Measurements from ENCODE around the gene OSM. TPM values are rescaled to one million over a fixed set of nuclear protein-coding genes. Genes with fewer than 3 reads are reported as not detected.

The OSM gene
- 0.48 and 1.5 TPM in 2 replicates for total RNA-seq
- polyA plus RNA-seq, result not detected in 2 replicates

DNA sequence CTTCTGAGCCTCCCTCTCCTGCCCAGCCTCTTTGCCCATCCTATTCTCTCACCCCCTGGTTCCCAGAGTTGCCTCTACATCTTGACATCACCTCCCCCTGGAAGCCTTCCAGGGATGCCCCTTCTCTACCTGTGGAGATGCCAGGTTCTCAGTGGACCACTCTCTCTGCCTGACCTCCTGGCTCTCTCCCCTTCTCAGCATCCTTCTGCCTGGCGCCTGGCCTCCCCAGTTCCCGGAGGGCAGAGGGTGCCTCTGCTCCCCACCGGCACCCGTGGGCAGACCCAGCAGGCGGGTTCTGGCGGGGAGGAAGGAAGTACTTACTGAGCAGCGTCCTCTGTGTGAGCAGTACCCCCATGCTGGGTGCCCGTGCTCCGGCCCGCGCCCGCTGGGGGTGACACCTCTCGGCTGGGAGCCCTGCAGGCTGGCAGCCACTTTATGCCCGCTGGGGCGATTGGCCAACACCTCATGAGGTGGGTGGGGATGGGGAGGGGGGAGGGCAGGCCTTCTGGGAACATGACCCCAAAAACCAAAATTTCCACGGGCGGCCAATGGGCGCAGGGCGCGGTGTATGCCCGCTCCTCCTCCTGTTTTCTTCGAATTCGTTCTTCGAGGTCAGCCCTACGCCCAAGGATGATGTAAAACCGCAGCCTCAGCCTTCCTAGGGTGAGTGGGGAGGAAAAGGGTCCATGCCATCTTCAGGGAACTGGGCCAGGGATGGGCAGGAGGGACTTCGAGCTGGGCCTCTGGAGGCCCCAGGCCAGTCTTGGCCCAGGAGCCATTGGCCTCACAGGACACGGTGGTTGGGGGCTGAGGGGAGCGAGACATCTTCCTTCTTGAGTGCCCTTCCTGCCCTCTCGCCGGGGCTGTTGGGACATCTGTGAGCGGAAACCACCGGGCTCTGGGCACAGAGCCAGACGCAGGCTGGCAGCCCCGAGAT lies at the start of gene OSM:
OSM (minus strand) TSS at position 407 of the 937 bp plus-strand sequence; CDS start at position 355, 52 bp downstream.
- H3K4me3 ChIP-seq, result no peak within 1 kb of the TSS
- no peaks in the 10 kb centered on the region for H3K4me1 ChIP-seq (ENCODE audit: insufficient read depth)
- H3K79me2 ChIP-seq, result no peaks in the 10 kb centered on the region
- no peaks in the 10 kb centered on the region for H3K9me3 ChIP-seq (ENCODE audit: low read depth)
- no peaks in the 10 kb centered on the region for H3K36me3 ChIP-seq (replicated peaks; ENCODE audit: insufficient read depth, low read depth)
- H2AFZ ChIP-seq, result no peak within 1 kb of the TSS
- H3K27ac ChIP-seq, result no peak within 1 kb of the TSS
- H3K4me2 ChIP-seq, result no peak within 1 kb of the TSS
- DNase-seq (ENCODE audit: low spot score), result no peak
- H3K9me2 ChIP-seq (replicated peaks; ENCODE audit: insufficient read depth), result no peaks in the 10 kb centered on the region
- 94% methylated on average over 26 of the region's 35 CpGs for WGBS (ENCODE audit: low lambda C conversion rate, missing lambda C conversion rate)
- TF ChIP-seq EZH2phosphoT487 (IDR thresholded peaks at IDR 0.05; ENCODE audit: low read depth, severe bottlenecking, unreplicated experiment) (no peak), EZH2 (IDR thresholded peaks at IDR 0.05; ENCODE audit: borderline replicate concordance) (no peak)
- no peaks in the 10 kb centered on the region for H3K27me3 ChIP-seq
- no peaks in the 10 kb centered on the region for H4K20me1 ChIP-seq (ENCODE audit: insufficient read depth, poor library complexity, severe bottlenecking)

DNA sequence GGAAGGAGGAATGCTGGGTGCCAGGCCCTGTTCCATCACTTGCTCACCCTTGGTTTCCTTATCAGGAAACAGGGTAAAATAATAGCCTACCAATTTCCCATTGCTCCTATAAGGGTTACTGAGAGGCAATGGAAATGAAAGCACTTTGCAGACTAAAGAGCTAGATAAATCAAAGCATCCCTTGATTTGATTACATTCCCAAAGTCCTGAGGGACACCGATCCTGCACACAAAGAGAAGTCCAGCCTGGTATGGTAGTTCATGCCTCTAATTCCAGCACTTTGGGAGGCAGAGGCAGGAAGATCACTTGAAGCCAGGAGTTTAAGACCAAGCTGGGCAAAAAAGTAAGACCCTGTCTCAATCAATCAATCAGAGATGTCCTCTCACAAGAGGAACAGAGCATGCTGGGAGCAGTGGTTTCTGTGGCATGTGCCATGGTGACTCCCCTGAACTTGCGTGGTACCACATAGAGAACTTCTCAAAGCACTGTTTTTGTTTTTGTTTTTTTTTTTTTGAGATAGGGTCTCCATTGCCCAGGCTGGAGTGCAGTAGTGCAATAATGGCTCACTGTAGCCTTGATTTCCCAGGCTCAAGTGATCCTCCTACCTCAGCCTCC lies 49.4 kb upstream of the OSM start:
- TF ChIP-seq, protein P1, sequence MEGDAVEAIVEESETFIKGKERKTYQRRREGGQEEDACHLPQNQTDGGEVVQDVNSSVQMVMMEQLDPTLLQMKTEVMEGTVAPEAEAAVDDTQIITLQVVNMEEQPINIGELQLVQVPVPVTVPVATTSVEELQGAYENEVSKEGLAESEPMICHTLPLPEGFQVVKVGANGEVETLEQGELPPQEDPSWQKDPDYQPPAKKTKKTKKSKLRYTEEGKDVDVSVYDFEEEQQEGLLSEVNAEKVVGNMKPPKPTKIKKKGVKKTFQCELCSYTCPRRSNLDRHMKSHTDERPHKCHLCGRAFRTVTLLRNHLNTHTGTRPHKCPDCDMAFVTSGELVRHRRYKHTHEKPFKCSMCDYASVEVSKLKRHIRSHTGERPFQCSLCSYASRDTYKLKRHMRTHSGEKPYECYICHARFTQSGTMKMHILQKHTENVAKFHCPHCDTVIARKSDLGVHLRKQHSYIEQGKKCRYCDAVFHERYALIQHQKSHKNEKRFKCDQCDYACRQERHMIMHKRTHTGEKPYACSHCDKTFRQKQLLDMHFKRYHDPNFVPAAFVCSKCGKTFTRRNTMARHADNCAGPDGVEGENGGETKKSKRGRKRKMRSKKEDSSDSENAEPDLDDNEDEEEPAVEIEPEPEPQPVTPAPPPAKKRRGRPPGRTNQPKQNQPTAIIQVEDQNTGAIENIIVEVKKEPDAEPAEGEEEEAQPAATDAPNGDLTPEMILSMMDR (IDR thresholded peaks at IDR 0.05; ENCODE audit: poor library complexity), result no peak
- TF ChIP-seq EZH2phosphoT487 (IDR thresholded peaks at IDR 0.05; ENCODE audit: low read depth, severe bottlenecking, unreplicated experiment) (no peak), EZH2 (IDR thresholded peaks at IDR 0.05; ENCODE audit: borderline replicate concordance) (no peak)
- Histone ChIP-seq H3K79me2 (peaks cover 93% of the 10 kb centered on the region), H3K4me2 (no peak overlapping the region), H4K20me1 (ENCODE audit: insufficient read depth, poor library complexity, severe bottlenecking) (peaks cover 46% of the 10 kb centered on the region), H3K36me3 (replicated peaks; ENCODE audit: insufficient read depth, low read depth) (no peaks in the 10 kb centered on the region), H3K4me3 (no peak overlapping the region), H3K9me2 (replicated peaks; ENCODE audit: insufficient read depth) (no peaks in the 10 kb centered on the region), H3K27ac (no peak overlapping the region), H3K9me3 (ENCODE audit: low read depth) (no peaks in the 10 kb centered on the region), H3K4me1 (ENCODE audit: insufficient read depth) (peaks cover 25% of the 10 kb centered on the region), H2AFZ (no peak overlapping the region), H3K27me3 (no peaks in the 10 kb centered on the region)
- DNase-seq (ENCODE audit: low spot score), result no peak
- 96% methylated on average over 2 of the region's 2 CpGs for WGBS (ENCODE audit: low lambda C conversion rate, missing lambda C conversion rate)

DNA sequence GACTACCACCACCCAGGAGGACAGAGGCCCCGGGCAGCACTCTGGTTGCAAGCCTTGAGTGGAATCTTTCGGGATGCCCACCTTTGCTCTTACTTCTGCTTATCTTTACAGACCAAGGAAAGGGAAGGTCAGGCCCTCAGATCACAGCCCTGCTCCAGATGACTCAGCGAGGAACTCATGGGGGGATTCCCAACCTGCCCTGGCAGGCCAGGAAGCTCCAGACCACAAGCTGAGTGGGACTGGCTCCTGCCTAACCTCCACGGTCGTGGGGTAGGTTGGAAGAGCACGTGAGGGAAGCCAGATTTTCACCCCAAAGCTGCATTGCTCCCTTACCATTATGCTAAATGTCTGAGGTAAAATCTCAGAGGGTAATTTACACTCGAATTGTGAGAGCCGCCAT lies 48.3 kb upstream of the OSM start:
- WGBS (ENCODE audit: low lambda C conversion rate, missing lambda C conversion rate), result 74% methylated on average over 8 of the region's 8 CpGs
- peaks cover 35% of the 10 kb centered on the region for H3K4me1 ChIP-seq (ENCODE audit: insufficient read depth)

DNA sequence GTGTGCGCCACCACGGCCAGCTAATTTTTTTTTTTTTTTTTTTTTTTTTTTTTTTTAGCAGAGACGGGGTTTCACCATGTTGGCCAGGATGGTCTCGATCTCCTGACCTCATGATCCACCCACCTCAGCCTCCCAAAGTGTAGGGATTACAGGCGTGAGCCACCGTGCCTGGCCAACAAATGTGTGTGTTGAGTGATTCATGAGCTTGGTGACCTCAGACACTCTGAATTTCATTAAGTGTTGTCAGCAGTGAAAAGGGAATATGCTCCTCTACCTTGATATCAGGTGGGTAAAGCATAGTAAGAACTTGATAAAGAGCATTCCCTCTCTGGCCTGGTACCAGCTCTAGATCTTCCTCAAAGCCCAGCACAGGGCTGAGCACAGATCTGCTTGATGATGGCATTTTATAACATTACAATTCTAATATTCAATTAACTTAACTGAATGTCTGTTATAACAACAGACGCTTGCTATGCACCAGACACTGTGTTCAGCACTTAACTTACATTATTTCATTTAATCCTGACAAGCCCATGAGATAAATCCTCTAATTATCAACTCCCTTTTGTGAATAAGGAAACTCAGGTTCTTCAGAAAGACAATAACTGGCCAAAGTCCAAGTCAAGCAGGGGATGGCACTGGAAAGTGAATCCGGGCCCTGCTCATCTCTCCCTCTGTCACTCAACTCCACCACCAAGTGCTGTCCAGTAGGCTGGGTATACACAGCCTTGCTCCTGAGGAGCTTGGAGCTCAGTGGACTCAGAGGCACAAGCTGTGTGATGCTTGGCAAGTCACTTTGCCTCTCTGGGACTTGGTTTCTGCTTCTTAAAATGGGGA lies 47.1 kb upstream of the OSM start:
- TF ChIP-seq, protein P1 (IDR thresholded peaks at IDR 0.05; ENCODE audit: poor library complexity), result no peak
- no peak for TF ChIP-seq EZH2phosphoT487 (IDR thresholded peaks at IDR 0.05; ENCODE audit: low read depth, severe bottlenecking, unreplicated experiment)
- 86% methylated on average over 5 of the region's 8 CpGs for WGBS (ENCODE audit: low lambda C conversion rate, missing lambda C conversion rate)
- Histone ChIP-seq H4K20me1 (ENCODE audit: insufficient read depth, poor library complexity, severe bottlenecking) (peaks cover 33% of the 10 kb centered on the region), H3K79me2 (peaks cover 88% of the 10 kb centered on the region), H3K4me2 (no peak overlapping the region), H3K36me3 (replicated peaks; ENCODE audit: insufficient read depth, low read depth) (no peaks in the 10 kb centered on the region), H3K9me3 (ENCODE audit: low read depth) (no peaks in the 10 kb centered on the region), H3K27me3 (no peaks in the 10 kb centered on the region), H3K4me3 (no peak overlapping the region), H3K27ac (peak overlapping the region; percentile 41), H3K9me2 (replicated peaks; ENCODE audit: insufficient read depth) (no peaks in the 10 kb centered on the region), H3K4me1 (ENCODE audit: insufficient read depth) (peaks cover 40% of the 10 kb centered on the region), H2AFZ (no peak overlapping the region)
- DNase-seq (ENCODE audit: low spot score), result no peak

More for the DNA sequence above, 48.3 kb upstream of the OSM start:
- Histone ChIP-seq H3K4me3 (no peak overlapping the region), H3K9me3 (ENCODE audit: low read depth) (no peaks in the 10 kb centered on the region), H3K27me3 (no peaks in the 10 kb centered on the region), H2AFZ (no peak overlapping the region), H3K27ac (peak overlapping the region; percentile 14), H4K20me1 (ENCODE audit: insufficient read depth, poor library complexity, severe bottlenecking) (peaks cover 41% of the 10 kb centered on the region), H3K36me3 (replicated peaks; ENCODE audit: insufficient read depth, low read depth) (no peaks in the 10 kb centered on the region), H3K79me2 (peaks cover 88% of the 10 kb centered on the region), H3K9me2 (replicated peaks; ENCODE audit: insufficient read depth) (no peaks in the 10 kb centered on the region), H3K4me2 (no peak overlapping the region)
- no peak for TF ChIP-seq EZH2 (IDR thresholded peaks at IDR 0.05; ENCODE audit: borderline replicate concordance)
- no peak for DNase-seq (ENCODE audit: low spot score)

Measured in hepatocyte (in vitro differentiated cells).